Breast epithelium (tissue), 3 donors: ENCODE data around the gene AMACR.

Source experiments
- CTCF ChIP-seq, 3 donors: fragments of 450-650 bp; IDR thresholded peaks; one replicate each; pipeline ENCODE4 v1.5.1; 2016 to 2017; ENCODE audit warnings: antibody characterized with exemption in 3 of 3, mild to moderate bottlenecking in 3 of 3, moderate library complexity in 3 of 3
- POLR2A ChIP-seq: fragments of 450-650 bp; IDR thresholded peaks from one replicate; pipeline ENCODE4 v1.6.1; 2016; ENCODE audit warnings: antibody characterized with exemption, mild to moderate bottlenecking, moderate library complexity

DNA sequence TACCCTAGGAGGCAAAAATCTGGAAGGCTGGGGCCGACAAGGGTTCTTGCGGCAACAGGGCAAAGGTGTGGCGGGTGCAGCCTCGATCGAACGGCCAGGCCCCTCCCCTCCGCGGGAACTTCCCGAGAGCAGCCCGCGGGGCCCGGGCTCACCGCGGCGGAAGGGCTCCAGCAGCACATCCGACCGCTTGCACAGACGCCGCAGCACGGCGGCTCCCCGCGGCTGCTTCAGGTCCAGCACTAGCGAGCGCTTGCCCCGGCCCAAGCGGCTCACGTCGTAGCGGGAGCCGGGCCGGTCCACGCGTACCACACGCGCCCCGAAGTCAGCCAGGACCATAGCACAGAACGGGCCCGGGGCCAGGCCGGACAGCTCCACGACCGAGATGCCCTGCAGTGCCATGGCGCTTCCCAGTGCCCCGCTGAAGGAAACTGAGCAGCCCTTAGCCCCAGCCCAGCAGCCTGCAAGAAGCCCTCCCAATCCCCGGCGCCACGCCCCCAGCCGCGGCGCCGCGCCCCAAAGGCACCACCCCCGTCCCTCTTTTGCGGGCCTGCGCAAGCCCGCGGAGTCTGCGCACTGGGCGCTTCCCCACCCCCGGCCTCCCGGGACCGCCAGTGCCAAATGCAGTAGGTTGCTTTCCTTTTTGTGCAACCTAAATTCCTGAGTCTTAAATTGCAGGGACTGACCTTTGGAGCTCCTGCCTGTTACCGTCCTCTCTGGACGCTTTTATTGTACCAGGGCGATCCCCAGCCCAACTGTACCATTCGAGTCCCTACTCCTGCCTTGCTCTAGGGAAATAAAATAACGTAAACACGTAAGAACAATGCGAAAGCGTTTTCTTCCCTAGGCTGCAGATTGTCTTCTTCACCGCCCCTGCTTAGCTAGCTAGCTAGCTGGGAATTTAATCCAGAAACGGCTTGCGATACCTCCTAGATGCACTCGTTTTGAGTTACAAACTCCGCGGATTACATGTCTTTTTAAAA lies at the start of gene AMACR:
- TF ChIP-seq POLR2A = peak; percentile 49
- TF ChIP-seq CTCF (IDR thresholded peaks at IDR 0.05) = no peak
